Measurements from ENCODE around the gene ACTL8. TPM values are rescaled to one million over a fixed set of nuclear protein-coding genes. Genes with fewer than 3 reads are reported as not detected.

The ACTL8 gene
- total RNA-seq, 4 donors from 2014 or later = not detected

GRCh38 chr1:17717594-17718535 lies 37.3 kb upstream of the ACTL8 start:
- no peak for ATAC-seq (ENCODE audit: low FRiP score)
- no peak for DNase-seq (ENCODE audit: low spot score)
- TF ChIP-seq CTCF (IDR thresholded peaks at IDR 0.05) = no peak

DNA sequence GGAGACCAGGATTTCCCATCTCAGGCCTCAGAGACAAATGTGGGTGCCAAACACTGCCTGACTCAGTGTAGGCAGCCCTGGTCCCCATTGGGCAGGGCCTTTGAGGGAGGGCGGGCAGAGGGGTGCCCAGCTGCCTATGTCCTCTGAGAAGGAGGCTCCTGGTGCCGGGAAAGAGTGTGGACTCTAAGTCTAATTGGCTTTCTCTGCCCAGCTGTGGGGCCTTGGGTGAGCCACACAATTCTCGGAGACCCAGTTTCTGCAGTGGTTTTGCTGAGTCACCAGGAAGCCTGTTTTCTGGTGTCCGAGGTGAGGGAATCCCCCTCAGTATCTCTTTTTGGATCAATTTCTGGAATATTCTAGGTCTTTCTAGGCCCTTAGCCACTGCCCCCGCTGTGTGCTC lies 35.3 kb upstream of the ACTL8 start:
- TF ChIP-seq CTCF (IDR thresholded peaks at IDR 0.05) = no peak
- DNase-seq (ENCODE audit: low spot score) (no peak), ATAC-seq (ENCODE audit: low FRiP score) (no peak)

DNA sequence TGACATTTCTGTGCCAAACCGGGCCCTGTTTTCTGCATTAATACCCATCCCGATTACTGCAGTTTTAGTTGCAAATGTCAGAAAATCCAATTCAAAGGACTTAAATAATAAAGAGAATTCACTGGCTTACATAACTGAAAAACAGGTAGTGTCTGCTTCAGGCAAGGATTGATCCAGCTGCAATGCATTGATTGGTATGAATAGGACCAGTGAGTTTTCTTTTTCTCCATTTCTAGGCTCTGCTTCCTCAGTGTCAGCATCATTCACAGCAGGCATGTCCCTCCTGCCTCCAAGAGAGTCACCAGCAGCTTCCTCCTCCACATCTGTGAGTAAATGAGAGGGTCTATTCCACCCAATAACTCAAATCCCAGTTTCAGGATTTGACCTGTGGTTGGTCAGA lies 33.7 kb upstream of the ACTL8 start:
- no peak for TF ChIP-seq CTCF (IDR thresholded peaks at IDR 0.05)
- ATAC-seq (ENCODE audit: low FRiP score) = no peak

GRCh38 chr1:17723684-17724083 lies 31.4 kb upstream of the ACTL8 start:
- DNase-seq (ENCODE audit: low spot score) (no peak), ATAC-seq (ENCODE audit: low FRiP score) (no peak)
- TF ChIP-seq CTCF (IDR thresholded peaks at IDR 0.05) = no peak

More for the DNA sequence above, 33.7 kb upstream of the ACTL8 start:
- no peak for DNase-seq (ENCODE audit: low spot score)

- no peak for DNase-seq (ENCODE audit: low spot score)
- ATAC-seq (ENCODE audit: low FRiP score) = no peak
- no peak for TF ChIP-seq CTCF (IDR thresholded peaks at IDR 0.05)
Observed at GRCh38 chr1:17724150-17724549, 31.0 kb upstream of the ACTL8 start.

DNA sequence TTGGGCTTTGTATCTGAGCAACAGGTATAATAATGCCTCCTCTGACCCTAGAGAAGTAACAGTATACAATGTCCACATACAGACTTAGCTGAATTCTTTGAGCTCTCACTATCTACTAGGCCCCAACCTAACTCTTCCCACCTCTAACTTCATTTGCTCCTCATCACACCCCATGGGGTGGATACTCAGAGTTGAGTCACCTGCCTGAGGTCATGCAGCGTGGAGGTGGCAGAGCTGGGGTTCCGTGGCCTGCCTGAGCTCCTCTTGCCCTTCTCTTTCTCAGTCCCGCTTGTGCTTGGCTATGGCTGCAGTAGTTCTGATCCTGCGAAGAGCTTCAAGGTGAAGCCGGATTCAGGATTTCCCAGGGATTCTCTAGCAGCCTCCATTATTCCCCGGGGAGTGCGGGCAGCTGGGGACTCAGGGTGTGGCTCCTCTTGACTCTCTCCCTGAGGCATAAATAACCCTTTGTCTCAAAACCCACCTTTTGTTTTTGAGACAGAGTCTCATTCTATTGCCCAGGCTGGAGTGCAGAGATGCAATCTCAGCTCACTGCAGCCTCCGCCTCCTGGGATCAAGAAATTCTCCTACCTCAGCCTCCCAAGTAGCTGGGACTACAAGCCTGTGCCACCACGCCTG lies 29.9 kb upstream of the ACTL8 start:
- TF ChIP-seq CTCF (IDR thresholded peaks at IDR 0.05) = no peak
- ATAC-seq (ENCODE audit: low FRiP score) (no peak), DNase-seq (ENCODE audit: low spot score) (no peak)
